ENCODE results near the gene ASXL1.
"Not testable (repeated sequence)": the region's sequence is repeated elsewhere in the genome, so short reads cannot be mapped to it uniquely, and the experiment has no call there.

The ASXL1 gene

GRCh38 chr20:32407131-32407750 lies 49.1 kb downstream of the ASXL1 start:
- not testable (repeated sequence) for DNase-seq (ENCODE audit: low read depth, low spot score)

- no peak for DNase-seq (ENCODE audit: low read depth, low spot score)
Measured at GRCh38 chr20:32411955-32412706, 54.0 kb downstream of the ASXL1 start.

- no peak for DNase-seq (ENCODE audit: low read depth, low spot score)
Measured at GRCh38 chr20:32415494-32415893, 57.4 kb downstream of the ASXL1 start.

- DNase-seq (ENCODE audit: low read depth, low spot score), result no peak
Measured at GRCh38 chr20:32416206-32416605, 58.1 kb downstream of the ASXL1 start.

GRCh38 chr20:32418376-32418775 lies 60.2 kb downstream of the ASXL1 start:
- no peak for DNase-seq (ENCODE audit: low read depth, low spot score)

- DNase-seq (ENCODE audit: low read depth, low spot score), result no peak
Measured at GRCh38 chr20:32421290-32421689, 63.2 kb downstream of the ASXL1 start.

GRCh38 chr20:32427996-32428395 lies 69.9 kb downstream of the ASXL1 start:
- DNase-seq (ENCODE audit: low read depth, low spot score), result no peak

GRCh38 chr20:32429343-32429742 lies 71.2 kb downstream of the ASXL1 start:
- no peak for DNase-seq (ENCODE audit: low read depth, low spot score)

- no peak for DNase-seq (ENCODE audit: low read depth, low spot score)
Measured at GRCh38 chr20:32429745-32430360, 71.7 kb downstream of the ASXL1 start.

- no peak for DNase-seq (ENCODE audit: low read depth, low spot score)
Measured at GRCh38 chr20:32431457-32431856, 73.3 kb downstream of the ASXL1 start.

GRCh38 chr20:32432277-32432676 lies 74.1 kb downstream of the ASXL1 start:
- DNase-seq (ENCODE audit: low read depth, low spot score), result no peak

GRCh38 chr20:32433311-32434021 lies 75.3 kb downstream of the ASXL1 start:
- DNase-seq (ENCODE audit: low read depth, low spot score), result no peak

GRCh38 chr20:32434434-32434833 lies 76.3 kb downstream of the ASXL1 start:
- no peak for DNase-seq (ENCODE audit: low read depth, low spot score)

GRCh38 chr20:32435449-32436107 lies 77.4 kb downstream of the ASXL1 start:
- DNase-seq (ENCODE audit: low read depth, low spot score), result no peak

GRCh38 chr20:32436142-32436861 lies 78.2 kb downstream of the ASXL1 start:
- no peak for DNase-seq (ENCODE audit: low read depth, low spot score)

GRCh38 chr20:32436968-32437367 lies 78.8 kb downstream of the ASXL1 start:
- no peak for DNase-seq (ENCODE audit: low read depth, low spot score)

- no peak for DNase-seq (ENCODE audit: low read depth, low spot score)
Measured at GRCh38 chr20:32437391-32438074, 79.4 kb downstream of the ASXL1 start.

- no peak for DNase-seq (ENCODE audit: low read depth, low spot score)
Measured at GRCh38 chr20:32438331-32438858, 80.3 kb downstream of the ASXL1 start.

- no peak for DNase-seq (ENCODE audit: low read depth, low spot score)
Measured at GRCh38 chr20:32439132-32439829, 81.2 kb downstream of the ASXL1 start.

Data from iPS DF 19.7 (cell line).